Tibial artery (tissue), 4 donors: Measurements from ENCODE around the gene CCDC91.

Source experiments
- DNase-seq, 2 donors: peaks; one replicate each; pipeline ENCODE4 v3.0.0-alpha.2; 2019
- H3K27ac ChIP-seq, 2 donors: fragments of 200-600 bp; sonication (generic) in 1 of 2; 1 replicate in 1 of 2; 2 replicates in 1 of 2; pipeline ENCODE4 v1.5.1; 2018 to 2019; ENCODE audit warnings: mild to moderate bottlenecking in 1 of 2
- H3K27me3 ChIP-seq, 2 donors: fragments of 200-600 bp; sonication (generic) in 1 of 2; one replicate each; pipeline versions ENCODE4 v1.5.1 to v1.6.0; 2016 to 2019
- H3K36me3 ChIP-seq, 3 donors: fragments of 200-600 bp; sonication (generic) in 2 of 3; one replicate each; pipeline ENCODE4 v1.5.1; 2016 to 2019; ENCODE audit warnings: mild to moderate bottlenecking in 2 of 3
- H3K4me1 ChIP-seq, 4 donors: fragments of 200-600 bp; sonication (generic) in 2 of 4; 1 replicate in 3 of 4; 2 replicates in 1 of 4; pipeline ENCODE4 v1.5.1; 2016 to 2019
- H3K4me3 ChIP-seq, 2 donors: fragments of 200-600 bp; sonication (generic) in 1 of 2; 1 replicate in 1 of 2; 2 replicates in 1 of 2; pipeline ENCODE4 v1.5.1; 2018 to 2019; ENCODE audit warnings: mild to moderate bottlenecking in 2 of 2
- H3K9me3 ChIP-seq, 3 donors: fragments of 200-600 bp; sonication (generic) in 1 of 3; one replicate each; pipeline ENCODE4 v1.5.1; 2016 to 2019
- intact Hi-C: fragments of 100-400 bp; cut with DNase I; formaldehyde crosslinking; loops from one replicate; pipeline ENCODE4 v1.15.0; 2023; ENCODE audit warnings: low total_unique reads
- TF ChIP-seq, protein P1 (sequence below), 2 experiments: fragments of 200-600 bp in 1 of 2; fragments of 450-650 bp in 1 of 2; IDR thresholded peaks; one replicate each; pipeline ENCODE4 v1.5.1; 2017 to 2019; ENCODE audit warnings: antibody characterized with exemption in 2 of 2, mild to moderate bottlenecking in 1 of 2, moderate library complexity in 1 of 2

The CCDC91 gene

GRCh38 chr12:28156362-28156761, 33.9 kb upstream of the CCDC91 start:
- Histone ChIP-seq H3K27me3 (no peaks in the 10 kb centered on the region), H3K4me3 (no peak overlapping the region), H3K27ac (no peak overlapping the region), H3K4me1 (no peaks in the 10 kb centered on the region), H3K36me3 (no peaks in the 10 kb centered on the region), H3K9me3 (no peaks in the 10 kb centered on the region)
- TF ChIP-seq, protein P1, sequence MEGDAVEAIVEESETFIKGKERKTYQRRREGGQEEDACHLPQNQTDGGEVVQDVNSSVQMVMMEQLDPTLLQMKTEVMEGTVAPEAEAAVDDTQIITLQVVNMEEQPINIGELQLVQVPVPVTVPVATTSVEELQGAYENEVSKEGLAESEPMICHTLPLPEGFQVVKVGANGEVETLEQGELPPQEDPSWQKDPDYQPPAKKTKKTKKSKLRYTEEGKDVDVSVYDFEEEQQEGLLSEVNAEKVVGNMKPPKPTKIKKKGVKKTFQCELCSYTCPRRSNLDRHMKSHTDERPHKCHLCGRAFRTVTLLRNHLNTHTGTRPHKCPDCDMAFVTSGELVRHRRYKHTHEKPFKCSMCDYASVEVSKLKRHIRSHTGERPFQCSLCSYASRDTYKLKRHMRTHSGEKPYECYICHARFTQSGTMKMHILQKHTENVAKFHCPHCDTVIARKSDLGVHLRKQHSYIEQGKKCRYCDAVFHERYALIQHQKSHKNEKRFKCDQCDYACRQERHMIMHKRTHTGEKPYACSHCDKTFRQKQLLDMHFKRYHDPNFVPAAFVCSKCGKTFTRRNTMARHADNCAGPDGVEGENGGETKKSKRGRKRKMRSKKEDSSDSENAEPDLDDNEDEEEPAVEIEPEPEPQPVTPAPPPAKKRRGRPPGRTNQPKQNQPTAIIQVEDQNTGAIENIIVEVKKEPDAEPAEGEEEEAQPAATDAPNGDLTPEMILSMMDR (IDR thresholded peaks at IDR 0.05): no peak
- intact Hi-C loops: no loop called here
- DNase-seq: no peak

GRCh38 chr12:28156804-28157203, 33.5 kb upstream of the CCDC91 start:
- Histone ChIP-seq H3K36me3 (no peaks in the 10 kb centered on the region), H3K4me3 (no peak overlapping the region), H3K4me1 (no peaks in the 10 kb centered on the region), H3K27me3 (no peaks in the 10 kb centered on the region), H3K9me3 (no peaks in the 10 kb centered on the region), H3K27ac (no peak overlapping the region)
- DNase-seq: no peak
- TF ChIP-seq, protein P1 (IDR thresholded peaks at IDR 0.05): no peak
- intact Hi-C loops: no loop called here

- DNase-seq: no peak
- intact Hi-C loops: no loop called here
- no peaks in the 10 kb centered on the region for H3K4me1 ChIP-seq
- no peaks in the 10 kb centered on the region for H3K27me3 ChIP-seq
- TF ChIP-seq, protein P1 (IDR thresholded peaks at IDR 0.05): no peak
- H3K27ac ChIP-seq: no peak overlapping the region
- H3K36me3 ChIP-seq: no peaks in the 10 kb centered on the region
- no peaks in the 10 kb centered on the region for H3K9me3 ChIP-seq
- H3K4me3 ChIP-seq: no peak overlapping the region
Measured at GRCh38 chr12:28158353-28158752, 31.9 kb upstream of the CCDC91 start.

DNA sequence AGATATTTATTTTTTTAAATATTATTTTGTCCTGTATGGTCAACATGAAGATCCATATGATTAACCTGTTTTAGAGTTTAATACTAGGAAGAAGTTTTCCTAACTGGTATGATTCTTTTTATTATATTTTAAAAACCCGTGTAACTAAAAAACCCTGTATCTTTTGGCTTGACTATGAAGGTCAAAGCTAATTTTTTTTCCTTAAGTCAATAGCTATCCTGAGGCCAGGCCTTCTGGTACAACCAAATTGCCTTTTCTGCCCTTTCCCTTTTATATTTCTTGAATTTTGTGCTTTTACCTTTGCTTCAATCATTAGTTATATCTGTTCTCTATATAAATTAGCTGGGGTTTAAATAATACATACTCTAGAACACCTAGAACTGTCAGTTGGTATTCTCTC, 30.6 kb upstream of the CCDC91 start:
- no peak overlapping the region for H3K4me3 ChIP-seq
- no peak for DNase-seq
- no peaks in the 10 kb centered on the region for H3K9me3 ChIP-seq
- H3K27me3 ChIP-seq: no peaks in the 10 kb centered on the region
- H3K4me1 ChIP-seq: no peaks in the 10 kb centered on the region
- H3K27ac ChIP-seq: no peak overlapping the region
- TF ChIP-seq, protein P1 (IDR thresholded peaks at IDR 0.05): no peak
- intact Hi-C loops: no loop called here
- no peaks in the 10 kb centered on the region for H3K36me3 ChIP-seq

- Histone ChIP-seq H3K4me3 (no peak overlapping the region), H3K27me3 (no peaks in the 10 kb centered on the region), H3K4me1 (no peaks in the 10 kb centered on the region), H3K27ac (no peak overlapping the region), H3K9me3 (no peaks in the 10 kb centered on the region), H3K36me3 (no peaks in the 10 kb centered on the region)
- intact Hi-C loops: no loop called here
- TF ChIP-seq, protein P1 (IDR thresholded peaks at IDR 0.05): no peak
- DNase-seq: no peak
Measured at GRCh38 chr12:28161697-28162096, 28.6 kb upstream of the CCDC91 start.

DNA sequence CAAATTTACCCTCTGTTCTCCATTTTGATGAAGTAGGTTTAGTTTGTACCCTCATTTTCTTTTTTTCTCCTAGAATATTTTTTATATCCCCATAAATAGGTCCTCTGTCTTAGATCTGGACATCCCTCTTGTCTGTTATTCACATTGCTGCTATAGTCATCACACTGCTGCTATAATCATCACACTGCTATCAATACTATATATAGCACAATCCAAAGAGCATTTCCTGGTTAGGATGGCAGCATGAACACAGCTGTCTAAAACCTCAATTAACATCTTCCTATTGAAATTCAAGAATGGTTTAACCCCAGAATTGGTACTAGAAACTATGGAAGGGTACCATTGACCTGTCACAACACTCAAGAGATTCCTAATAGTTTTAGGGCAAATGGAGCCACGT, 27.6 kb upstream of the CCDC91 start:
- intact Hi-C loops: no loop called here
- H3K9me3 ChIP-seq: no peaks in the 10 kb centered on the region

More for the DNA sequence above, 27.6 kb upstream of the CCDC91 start:
- TF ChIP-seq, protein P1 (IDR thresholded peaks at IDR 0.05): no peak
- no peaks in the 10 kb centered on the region for H3K27me3 ChIP-seq
- no peak overlapping the region for H3K27ac ChIP-seq
- DNase-seq: no peak
- no peaks in the 10 kb centered on the region for H3K36me3 ChIP-seq
- H3K4me3 ChIP-seq: no peak overlapping the region
- H3K4me1 ChIP-seq: no peaks in the 10 kb centered on the region
